ENCODE measurements around the gene CCNH.

The CCNH gene

DNA sequence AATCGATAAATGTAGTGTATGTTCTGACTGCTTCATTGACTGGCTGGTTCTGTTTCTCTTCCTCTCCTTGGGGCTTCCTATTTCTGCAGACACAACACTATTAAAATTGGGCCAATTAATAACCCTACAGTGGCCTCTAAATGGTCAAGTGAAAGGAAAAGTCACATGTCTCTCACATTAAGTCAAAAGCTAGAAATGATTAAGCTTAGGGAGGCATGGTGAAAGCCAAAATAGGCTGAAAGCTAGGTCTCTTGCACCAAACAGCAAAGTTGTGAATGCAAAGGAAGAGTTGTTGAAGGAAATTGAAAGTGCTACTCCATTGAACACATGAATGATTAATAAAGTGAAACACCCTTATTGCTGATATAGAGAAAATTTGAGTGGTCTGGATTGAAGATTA lies 58.2 kb downstream of the CCNH start:
- DNase-seq, result no peak

DNA sequence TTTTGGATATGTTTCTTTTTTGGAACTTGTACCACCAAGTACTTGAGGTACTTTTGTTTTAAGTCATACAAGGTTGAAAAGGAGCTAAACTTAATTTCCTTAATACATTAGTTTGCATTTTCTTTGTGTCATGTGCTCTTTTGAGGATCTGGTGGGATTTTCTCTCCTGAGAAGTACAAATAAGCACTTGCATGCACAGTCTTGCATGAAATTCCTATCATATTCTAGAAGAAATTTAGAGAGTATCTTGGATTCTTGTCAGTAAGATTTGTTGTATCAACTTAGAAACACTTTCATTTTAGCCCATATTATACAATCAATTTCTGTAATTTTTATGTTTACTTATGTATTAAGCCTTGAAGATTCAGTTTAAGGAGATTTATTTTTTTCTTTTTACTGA lies 64.9 kb downstream of the CCNH start:
- no peak for DNase-seq

DNA sequence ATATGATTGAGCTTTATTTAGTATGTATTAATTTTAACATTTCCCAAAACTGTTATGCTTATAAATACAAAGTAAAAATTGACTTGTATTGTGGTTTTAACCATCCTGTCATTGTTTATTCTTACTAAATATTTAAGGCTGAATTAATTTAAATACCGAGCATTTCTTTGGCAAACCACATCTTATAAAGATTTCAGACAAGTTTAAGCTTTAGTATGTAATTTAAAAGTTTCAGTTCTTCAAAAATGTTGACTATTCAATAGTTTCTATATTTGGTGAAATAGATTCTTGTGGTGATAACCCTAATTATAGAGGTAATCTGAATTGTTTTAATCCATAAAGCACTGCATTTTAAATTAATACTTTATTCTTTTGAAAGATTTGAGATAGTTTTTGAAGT lies 65.5 kb downstream of the CCNH start:
- no peak for DNase-seq

Data from DMS153 (cell line).